Measurements from ENCODE around the gene CDS1.

DNA sequence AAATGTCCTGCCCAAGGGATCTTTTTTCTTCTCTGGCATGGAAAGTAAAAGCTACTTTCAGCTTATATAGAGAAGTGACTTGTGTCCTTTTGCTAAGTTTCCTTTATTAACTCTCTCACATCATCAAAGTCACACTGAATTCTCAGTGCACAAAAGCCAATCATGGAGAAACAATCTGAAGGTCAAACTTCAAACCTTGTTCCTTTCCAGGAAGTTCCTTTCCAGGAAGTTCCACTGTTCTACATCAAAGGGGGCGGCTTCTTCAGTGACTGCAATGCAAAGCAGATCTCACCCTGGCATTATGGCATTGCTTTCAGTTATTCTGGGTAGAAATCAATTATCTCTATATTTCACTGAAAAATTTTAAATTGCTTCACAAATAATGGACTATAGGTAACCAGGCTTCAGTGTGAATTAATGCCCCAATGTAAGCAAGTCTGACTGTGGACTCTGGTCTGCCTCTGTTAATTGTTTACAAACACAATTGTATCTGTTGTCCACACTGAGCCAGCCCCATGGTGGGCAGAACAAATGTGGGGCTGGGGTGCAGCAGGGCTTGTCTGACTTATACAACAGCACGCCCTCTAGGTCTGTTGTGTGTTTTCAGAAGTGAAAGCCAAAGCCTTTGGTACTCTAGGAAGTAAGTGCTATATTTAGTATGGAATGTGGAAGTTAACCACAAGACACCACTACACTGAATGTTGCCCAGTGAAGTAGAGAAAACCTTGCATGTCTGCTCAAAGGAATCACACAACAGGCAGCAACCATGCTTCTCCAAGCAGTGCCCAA lies 98.8 kb downstream of the CDS1 start:
- TF ChIP-seq, protein P1, sequence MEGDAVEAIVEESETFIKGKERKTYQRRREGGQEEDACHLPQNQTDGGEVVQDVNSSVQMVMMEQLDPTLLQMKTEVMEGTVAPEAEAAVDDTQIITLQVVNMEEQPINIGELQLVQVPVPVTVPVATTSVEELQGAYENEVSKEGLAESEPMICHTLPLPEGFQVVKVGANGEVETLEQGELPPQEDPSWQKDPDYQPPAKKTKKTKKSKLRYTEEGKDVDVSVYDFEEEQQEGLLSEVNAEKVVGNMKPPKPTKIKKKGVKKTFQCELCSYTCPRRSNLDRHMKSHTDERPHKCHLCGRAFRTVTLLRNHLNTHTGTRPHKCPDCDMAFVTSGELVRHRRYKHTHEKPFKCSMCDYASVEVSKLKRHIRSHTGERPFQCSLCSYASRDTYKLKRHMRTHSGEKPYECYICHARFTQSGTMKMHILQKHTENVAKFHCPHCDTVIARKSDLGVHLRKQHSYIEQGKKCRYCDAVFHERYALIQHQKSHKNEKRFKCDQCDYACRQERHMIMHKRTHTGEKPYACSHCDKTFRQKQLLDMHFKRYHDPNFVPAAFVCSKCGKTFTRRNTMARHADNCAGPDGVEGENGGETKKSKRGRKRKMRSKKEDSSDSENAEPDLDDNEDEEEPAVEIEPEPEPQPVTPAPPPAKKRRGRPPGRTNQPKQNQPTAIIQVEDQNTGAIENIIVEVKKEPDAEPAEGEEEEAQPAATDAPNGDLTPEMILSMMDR (IDR thresholded peaks at IDR 0.05; ENCODE audit: extremely low read depth in 1 of 2, insufficient read depth in 1 of 2, low read depth in 1 of 2, low read length in 2 of 2), result no peak
- TF ChIP-seq POLR2A (IDR thresholded peaks at IDR 0.05; ENCODE audit: low read depth, low read length) (no peak), JUN (IDR thresholded peaks at IDR 0.05; ENCODE audit: borderline replicate concordance, insufficient read depth, insufficient read length, low read depth) (no peak), POLR2AphosphoS5 (IDR thresholded peaks at IDR 0.05; ENCODE audit: insufficient read depth, low read depth, low read length) (no peak), EZH2 (IDR thresholded peaks at IDR 0.05; ENCODE audit: borderline replicate concordance, low read depth, low read length, severe bottlenecking) (no peak), MYC (IDR thresholded peaks at IDR 0.05; ENCODE audit: low read depth, low read length) (no peak), FOS (IDR thresholded peaks at IDR 0.05; ENCODE audit: borderline replicate concordance, insufficient read depth, low read length) (no peak), GATA2 (IDR thresholded peaks at IDR 0.05; ENCODE audit: insufficient read depth, insufficient read length, low read depth, low read length) (no peak)
- TF ChIP-seq, protein P2, sequence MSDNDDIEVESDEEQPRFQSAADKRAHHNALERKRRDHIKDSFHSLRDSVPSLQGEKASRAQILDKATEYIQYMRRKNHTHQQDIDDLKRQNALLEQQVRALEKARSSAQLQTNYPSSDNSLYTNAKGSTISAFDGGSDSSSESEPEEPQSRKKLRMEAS (IDR thresholded peaks at IDR 0.05; ENCODE audit: insufficient read depth, insufficient read length), result no peak
